GM21619 (cell line): ENCODE results near the gene MARK4.
"Not testable (repeated sequence)": the region's sequence is repeated elsewhere in the genome, so short reads cannot be mapped to it uniquely, and the experiment has no call there.

Source experiments
- ATAC-seq: cut with Tn5 transposase; IDR thresholded peaks from one replicate; pipeline ENCODE4 v1.9.1; 2021; ENCODE audit not compliant: unreplicated experiment

Gene MARK4

GRCh38 chr19:45250832-45251451 is at the start of gene MARK4:
MARK4 (plus strand) TSS chr19:45251271; CDS start chr19:45251589, 318 bp downstream.
- ATAC-seq = no peak

- ATAC-seq = no peak
Observed at GRCh38 chr19:45202637-45203036, 48.4 kb upstream of the MARK4 start.

- no peak for ATAC-seq
Observed at GRCh38 chr19:45205810-45206209, 45.3 kb upstream of the MARK4 start.

- no peak for ATAC-seq
Observed at GRCh38 chr19:45206328-45206727, 44.7 kb upstream of the MARK4 start.

- ATAC-seq = no peak
Observed at GRCh38 chr19:45211751-45212381, 39.2 kb upstream of the MARK4 start.

- ATAC-seq = no peak
Observed at GRCh38 chr19:45213031-45213430, 38.0 kb upstream of the MARK4 start.

GRCh38 chr19:45215391-45216191 is 35.5 kb upstream of the MARK4 start:
- no peak for ATAC-seq

GRCh38 chr19:45216667-45217066 is 34.4 kb upstream of the MARK4 start:
- ATAC-seq = no peak

- no peak for ATAC-seq
Observed at GRCh38 chr19:45217193-45217956, 33.7 kb upstream of the MARK4 start.

GRCh38 chr19:45217957-45218334 is 33.1 kb upstream of the MARK4 start:
- no peak for ATAC-seq

- ATAC-seq = no peak
Observed at GRCh38 chr19:45218426-45218825, 32.6 kb upstream of the MARK4 start.

- no peak for ATAC-seq
Observed at GRCh38 chr19:45218911-45219743, 31.9 kb upstream of the MARK4 start.

GRCh38 chr19:45222724-45223123 is 28.3 kb upstream of the MARK4 start:
- no peak for ATAC-seq

- no peak for ATAC-seq
Observed at GRCh38 chr19:45223879-45224278, 27.2 kb upstream of the MARK4 start.

GRCh38 chr19:45224645-45225044 is 26.4 kb upstream of the MARK4 start:
- ATAC-seq = no peak

- not testable (repeated sequence) for ATAC-seq
Observed at GRCh38 chr19:45229056-45229455, 22.0 kb upstream of the MARK4 start.

- ATAC-seq = no peak
Observed at GRCh38 chr19:45231891-45232290, 19.2 kb upstream of the MARK4 start.

GRCh38 chr19:45234089-45234869 is 16.8 kb upstream of the MARK4 start:
- ATAC-seq = no peak

GRCh38 chr19:45235485-45235884 is 15.6 kb upstream of the MARK4 start:
- ATAC-seq = no peak

GRCh38 chr19:45238556-45238955 is 12.5 kb upstream of the MARK4 start:
- no peak for ATAC-seq
